ENCODE data around the gene FBRSL1. TPM values are rescaled to one million over a fixed set of nuclear protein-coding genes. Genes with fewer than 3 reads are reported as not detected.
"Not testable (repeated sequence)": the region's sequence is repeated elsewhere in the genome, so short reads cannot be mapped to it uniquely, and the experiment has no call there.

Gene FBRSL1
- total RNA-seq, 1 donor from 2014 or later: 96.1 TPM

DNA sequence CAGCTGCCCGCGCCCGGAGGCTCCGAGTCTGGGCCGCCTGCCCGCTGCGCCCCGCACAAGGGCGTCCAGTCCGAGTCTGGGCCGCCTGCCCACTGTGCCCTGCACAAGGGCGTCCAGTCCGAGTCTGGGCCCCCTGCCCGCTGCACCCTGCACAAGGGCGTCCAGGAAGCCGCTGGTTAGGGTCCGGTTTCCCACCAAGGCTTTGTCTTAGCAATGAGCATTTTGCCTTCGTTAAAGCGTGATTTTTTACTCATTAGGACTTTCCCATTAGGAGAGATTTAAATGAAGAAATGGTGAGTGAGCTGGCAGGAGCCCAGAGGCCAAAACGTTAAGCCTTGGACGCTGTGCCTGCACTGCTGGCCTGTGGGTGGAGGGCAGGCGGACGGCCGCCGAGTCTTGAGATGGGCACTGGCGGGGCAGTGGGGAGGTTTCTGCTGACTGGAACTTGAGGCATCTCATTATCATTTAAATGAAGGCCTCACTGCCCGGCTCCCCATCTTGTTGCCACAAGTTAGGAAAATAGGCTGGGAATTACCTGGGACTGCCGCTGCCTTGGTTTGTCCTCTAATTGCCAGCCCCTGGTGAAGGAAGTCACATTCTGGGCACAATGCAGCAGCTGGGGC lies 36.0 kb downstream of the FBRSL1 start:
- H3K4me3 Mint-ChIP-seq: no peak overlapping the region
- H3K36me3 Mint-ChIP-seq (ENCODE audit: low read depth): no peaks in the 10 kb centered on the region
- no peaks in the 10 kb centered on the region for H3K4me1 Mint-ChIP-seq
- H3K27ac Mint-ChIP-seq: no peak overlapping the region
- intact Hi-C loops (cut with micrococcal nuclease): no loop called here
- H3K9me3 Mint-ChIP-seq: no peaks in the 10 kb centered on the region
- no peak for DNase-seq
- H3K27me3 Mint-ChIP-seq: no peaks in the 10 kb centered on the region

DNA sequence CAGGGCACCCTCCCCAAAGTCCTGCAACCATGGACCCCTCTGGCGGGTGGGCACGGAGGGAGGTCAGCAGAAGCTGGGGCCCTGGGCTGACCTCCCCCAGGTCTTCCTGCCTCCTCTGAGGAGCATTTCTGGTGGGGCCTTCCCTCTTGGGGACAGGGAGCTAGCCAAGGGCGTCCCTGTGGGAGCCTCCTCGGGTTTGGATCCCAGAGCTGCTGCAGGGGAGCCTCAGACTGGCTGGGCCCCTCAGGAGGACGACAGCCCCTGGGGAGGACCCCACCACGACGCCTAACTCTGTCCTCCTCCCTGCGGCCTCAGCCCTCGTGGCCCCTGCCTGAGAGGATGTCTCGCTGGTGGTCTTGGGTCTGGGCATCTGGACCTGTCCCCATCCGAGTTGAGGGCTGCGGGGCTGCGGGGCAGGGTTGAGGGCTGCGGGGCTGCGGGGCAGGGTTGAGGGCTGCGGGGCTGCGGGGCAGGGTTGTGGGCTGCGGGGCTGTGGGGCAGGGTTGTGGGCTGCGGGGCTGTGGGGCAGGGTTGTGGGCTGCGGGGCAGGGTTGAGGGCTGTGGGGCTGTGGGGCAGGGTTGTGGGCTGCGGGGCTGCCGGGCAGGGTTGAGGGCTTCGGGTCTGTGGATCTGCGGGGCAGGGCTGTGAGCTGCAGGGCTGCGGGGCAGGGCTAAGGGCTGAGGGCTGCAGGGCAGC lies 37.4 kb downstream of the FBRSL1 start:
- no peak overlapping the region for H3K4me3 Mint-ChIP-seq
- no peak for DNase-seq
- H3K36me3 Mint-ChIP-seq (ENCODE audit: low read depth): peaks cover 1% of the 10 kb centered on the region
- H3K9me3 Mint-ChIP-seq: no peaks in the 10 kb centered on the region
- H3K27me3 Mint-ChIP-seq: no peaks in the 10 kb centered on the region
- no peak overlapping the region for H3K27ac Mint-ChIP-seq
- intact Hi-C loops (cut with micrococcal nuclease): no loop called here
- H3K4me1 Mint-ChIP-seq: no peaks in the 10 kb centered on the region

GRCh38 chr12:132527883-132528264 lies 37.9 kb downstream of the FBRSL1 start:
- no peaks in the 10 kb centered on the region for H3K4me1 Mint-ChIP-seq
- no peak for DNase-seq
- peaks cover 1% of the 10 kb centered on the region for H3K36me3 Mint-ChIP-seq (ENCODE audit: low read depth)
- intact Hi-C loops (cut with micrococcal nuclease): no loop called here
- H3K27me3 Mint-ChIP-seq: no peaks in the 10 kb centered on the region
- H3K4me3 Mint-ChIP-seq: no peak overlapping the region
- H3K9me3 Mint-ChIP-seq: no peaks in the 10 kb centered on the region
- no peak overlapping the region for H3K27ac Mint-ChIP-seq

DNA sequence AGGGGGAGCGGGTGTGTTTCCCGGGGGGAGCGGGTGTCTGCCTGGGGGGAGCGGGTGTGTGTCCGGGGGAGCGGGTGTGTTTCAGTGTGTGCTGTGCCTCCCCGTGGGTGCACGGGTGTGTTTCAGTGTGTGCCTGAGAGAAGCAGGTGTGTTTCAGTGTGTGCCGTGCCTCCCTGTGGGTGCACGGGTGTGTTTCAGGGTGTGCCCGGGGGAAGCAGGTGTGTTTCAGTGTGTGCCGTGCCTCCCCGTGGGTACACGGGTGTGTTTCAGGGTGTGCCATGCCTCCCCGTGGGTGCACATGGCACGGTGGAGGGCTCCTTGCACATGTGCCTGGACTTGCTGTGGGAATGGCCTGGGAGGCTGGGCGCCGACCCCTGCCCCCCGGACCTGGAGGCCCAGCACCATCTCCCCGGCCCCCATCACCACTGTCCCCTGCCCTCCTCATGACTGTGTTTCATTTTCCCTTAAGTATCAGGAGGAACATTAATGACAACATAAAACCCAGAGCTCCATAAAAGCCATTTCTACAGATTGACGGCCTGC lies 38.7 kb downstream of the FBRSL1 start:
- intact Hi-C loops (cut with micrococcal nuclease): no loop called here
- H3K4me3 Mint-ChIP-seq: no peak overlapping the region
- DNase-seq: no peak
- H3K27me3 Mint-ChIP-seq: no peaks in the 10 kb centered on the region
- no peaks in the 10 kb centered on the region for H3K9me3 Mint-ChIP-seq
- H3K4me1 Mint-ChIP-seq: no peaks in the 10 kb centered on the region
- peaks cover 5% of the 10 kb centered on the region for H3K36me3 Mint-ChIP-seq (ENCODE audit: low read depth)
- no peak overlapping the region for H3K27ac Mint-ChIP-seq

GRCh38 chr12:132529156-132529839 lies 39.3 kb downstream of the FBRSL1 start:
- H3K27ac Mint-ChIP-seq: no peak overlapping the region
- H3K4me3 Mint-ChIP-seq: no peak overlapping the region

DNA sequence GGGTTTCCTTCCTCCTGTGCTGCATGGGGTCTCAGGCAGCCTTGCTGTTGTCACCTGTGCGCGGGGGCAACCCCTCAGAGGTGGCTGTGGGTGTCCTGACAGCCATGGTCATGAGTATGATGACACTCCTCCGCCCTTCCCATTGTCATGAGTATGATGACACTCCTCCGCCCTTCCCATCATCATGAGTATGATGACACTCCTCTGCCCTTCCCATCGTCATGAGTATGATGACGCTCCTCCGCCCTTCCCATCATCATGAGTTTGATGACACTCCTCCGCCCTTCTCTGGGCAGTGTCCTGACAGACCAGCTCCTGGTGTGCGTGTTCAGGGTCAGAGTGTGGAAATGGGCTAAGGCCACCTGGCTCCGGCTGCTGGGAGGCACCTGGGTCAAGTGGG lies 40.0 kb downstream of the FBRSL1 start:
- Mint-ChIP-seq H3K9me3 (no peaks in the 10 kb centered on the region), H3K27me3 (no peaks in the 10 kb centered on the region), H3K36me3 (ENCODE audit: low read depth) (peaks cover 5% of the 10 kb centered on the region), H3K4me3 (no peak overlapping the region), H3K27ac (no peak overlapping the region), H3K4me1 (no peaks in the 10 kb centered on the region)
- intact Hi-C loops (cut with micrococcal nuclease): no loop called here
- DNase-seq: no peak

More at GRCh38 chr12:132529156-132529839, 39.3 kb downstream of the FBRSL1 start:
- H3K9me3 Mint-ChIP-seq: no peaks in the 10 kb centered on the region
- DNase-seq: no peak
- H3K36me3 Mint-ChIP-seq (ENCODE audit: low read depth): peaks cover 5% of the 10 kb centered on the region
- no peaks in the 10 kb centered on the region for H3K4me1 Mint-ChIP-seq
- no peaks in the 10 kb centered on the region for H3K27me3 Mint-ChIP-seq
- intact Hi-C loops (cut with micrococcal nuclease): no loop called here

GRCh38 chr12:132530447-132530846 lies 40.5 kb downstream of the FBRSL1 start:
- intact Hi-C loops (cut with micrococcal nuclease): no loop called here
- Mint-ChIP-seq H3K4me3 (no peak overlapping the region), H3K4me1 (no peaks in the 10 kb centered on the region), H3K27ac (no peak overlapping the region), H3K27me3 (no peaks in the 10 kb centered on the region), H3K9me3 (peaks cover 4% of the 10 kb centered on the region), H3K36me3 (ENCODE audit: low read depth) (peaks cover 8% of the 10 kb centered on the region)
- no peak for DNase-seq

DNA sequence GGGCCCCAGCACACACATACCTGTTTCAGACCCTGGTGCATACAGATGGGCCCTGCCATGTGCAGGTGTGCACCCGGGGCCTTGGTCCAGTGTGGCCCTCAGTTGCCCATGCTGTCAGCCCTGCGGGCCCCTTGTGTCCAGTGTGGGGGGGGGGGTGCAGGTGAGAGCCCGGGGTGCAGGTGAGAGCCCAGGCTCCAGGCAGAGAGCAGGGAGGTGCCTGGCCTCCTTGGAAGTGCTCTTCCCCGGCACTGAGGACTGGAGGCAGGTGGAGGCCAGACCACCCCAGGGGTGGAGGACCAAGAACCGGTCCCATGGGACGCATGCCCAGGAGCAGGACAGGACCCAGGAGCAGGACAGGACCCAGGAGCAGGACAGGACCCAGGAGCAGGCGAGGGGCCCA lies 40.9 kb downstream of the FBRSL1 start:
- no peak overlapping the region for H3K4me3 Mint-ChIP-seq
- intact Hi-C loops (cut with micrococcal nuclease): no loop called here
- DNase-seq: no peak
- H3K27ac Mint-ChIP-seq: no peak overlapping the region
- H3K27me3 Mint-ChIP-seq: no peaks in the 10 kb centered on the region
- H3K36me3 Mint-ChIP-seq (ENCODE audit: low read depth): peaks cover 8% of the 10 kb centered on the region
- H3K9me3 Mint-ChIP-seq: peaks cover 6% of the 10 kb centered on the region
- H3K4me1 Mint-ChIP-seq: no peaks in the 10 kb centered on the region

DNA sequence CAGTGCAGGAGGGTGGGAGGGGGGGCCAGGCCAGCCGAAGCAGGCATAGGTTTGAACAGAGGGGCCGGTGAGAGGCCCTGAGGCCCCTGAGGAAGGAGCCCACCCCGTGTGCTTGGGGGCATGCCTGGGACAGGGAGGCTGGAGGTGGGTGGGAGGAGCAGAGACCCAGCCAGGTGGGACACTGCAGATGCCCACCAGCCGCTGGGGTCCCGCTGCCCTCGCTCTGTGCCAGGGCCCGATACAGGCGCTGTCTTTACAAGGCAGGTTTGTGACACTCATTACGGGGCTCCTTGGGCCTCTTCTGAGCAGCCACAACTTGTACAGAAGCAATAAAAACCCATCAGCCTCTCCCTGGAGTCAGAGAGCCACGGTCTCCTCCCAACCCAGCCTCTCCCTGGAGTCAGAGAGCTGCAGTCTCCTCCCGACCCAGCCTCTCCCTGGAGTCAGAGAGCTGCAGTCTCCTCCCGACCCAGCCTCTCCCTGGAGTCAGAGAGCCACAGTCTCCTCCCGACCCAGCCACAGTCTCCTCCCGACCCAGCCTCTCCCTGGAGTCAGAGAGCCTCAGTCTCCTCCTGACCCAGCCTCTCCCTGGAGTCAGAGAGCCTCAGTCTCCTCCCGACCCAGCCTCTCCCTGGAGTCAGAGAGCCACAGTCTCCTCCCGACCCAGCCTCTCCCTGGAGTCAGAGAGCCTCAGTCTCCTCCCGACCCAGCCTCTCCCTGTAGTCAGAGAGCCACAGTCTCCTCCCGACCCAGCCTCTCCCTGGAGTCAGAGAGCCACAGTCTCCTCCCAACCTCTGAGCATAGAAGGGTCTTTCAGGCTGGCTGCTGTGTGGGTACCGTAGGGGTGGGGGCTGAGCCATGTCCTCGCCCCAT lies 43.0 kb downstream of the FBRSL1 start:
- DNase-seq; intact Hi-C loops (cut with micrococcal nuclease); H3K36me3 Mint-ChIP-seq (ENCODE audit: low read depth); H3K4me1 Mint-ChIP-seq; H3K4me3 Mint-ChIP-seq; H3K27me3 Mint-ChIP-seq; H3K27ac Mint-ChIP-seq: not testable (repeated sequence)
- H3K9me3 Mint-ChIP-seq: peaks cover 14% of the 10 kb centered on the region

GRCh38 chr12:132533584-132533958 lies 43.6 kb downstream of the FBRSL1 start:
- Mint-ChIP-seq H3K4me3 (no peak overlapping the region), H3K9me3 (peaks cover 14% of the 10 kb centered on the region), H3K27ac (no peak overlapping the region), H3K36me3 (ENCODE audit: low read depth) (peaks cover 8% of the 10 kb centered on the region), H3K4me1 (no peaks in the 10 kb centered on the region), H3K27me3 (no peaks in the 10 kb centered on the region)
- DNase-seq: no peak
- intact Hi-C loops (cut with micrococcal nuclease): no loop called here

GRCh38 chr12:132534076-132534475 lies 44.1 kb downstream of the FBRSL1 start:
- Mint-ChIP-seq H3K27me3 (no peaks in the 10 kb centered on the region), H3K4me3 (no peak overlapping the region), H3K9me3 (peaks cover 14% of the 10 kb centered on the region), H3K27ac (no peak overlapping the region), H3K36me3 (ENCODE audit: low read depth) (peaks cover 8% of the 10 kb centered on the region), H3K4me1 (no peaks in the 10 kb centered on the region)
- intact Hi-C loops (cut with micrococcal nuclease): no loop called here
- no peak for DNase-seq

- intact Hi-C loops (cut with micrococcal nuclease): no loop called here
- Mint-ChIP-seq H3K4me1 (no peaks in the 10 kb centered on the region), H3K36me3 (ENCODE audit: low read depth) (peaks cover 8% of the 10 kb centered on the region), H3K4me3 (no peak overlapping the region), H3K9me3 (peaks cover 14% of the 10 kb centered on the region), H3K27ac (no peak overlapping the region), H3K27me3 (no peaks in the 10 kb centered on the region)
- DNase-seq: no peak
Observed at GRCh38 chr12:132535019-132535418, 45.1 kb downstream of the FBRSL1 start.

- peaks cover 8% of the 10 kb centered on the region for H3K36me3 Mint-ChIP-seq (ENCODE audit: low read depth)
- no peak overlapping the region for H3K4me3 Mint-ChIP-seq
- H3K9me3 Mint-ChIP-seq: peaks cover 14% of the 10 kb centered on the region
- no peak overlapping the region for H3K27ac Mint-ChIP-seq
- no peaks in the 10 kb centered on the region for H3K27me3 Mint-ChIP-seq
- no peak for DNase-seq
- intact Hi-C loops (cut with micrococcal nuclease): no loop called here
- no peaks in the 10 kb centered on the region for H3K4me1 Mint-ChIP-seq
Observed at GRCh38 chr12:132536102-132536876, 46.3 kb downstream of the FBRSL1 start.

Measured in activated CD4-positive, alpha-beta T cell treated with anti-CD3 and anti-CD28 coated beads, Interleukin-2, amount 10 ng/mL, durations not matched to agents 24 days and 14 days (primary cell).